Lung (tissue), 12 donors: ENCODE results near the gene MINDY2. TPM values are rescaled to one million over a fixed set of nuclear protein-coding genes. Genes with fewer than 3 reads are reported as not detected.

Experiments
- ATAC-seq: fragments of 200-7000 bp; cut with Tn5 transposase; one replicate; pipeline ENCODE4 v1.9.1; 2020; ENCODE audit warnings: moderate number of reproducible peaks; ENCODE audit not compliant: insufficient read depth, low FRiP score
- DNase-seq, 3 donors: peaks; one replicate each; pipeline ENCODE4 v3.0.0-alpha.2; 2013 to 2017
- H3K27ac ChIP-seq, 2 donors: one replicate each; pipeline ENCODE4 v1.5.1; 2013; ENCODE audit warnings: mild to moderate bottlenecking in 2 of 2, moderate library complexity in 2 of 2, control low read depth in 1 of 2, inconsistent platforms in 1 of 2, low read depth in 1 of 2, low read length in 1 of 2
- H3K27me3 ChIP-seq, 3 donors: one replicate each; pipeline ENCODE4 v1.5.1; 2013; ENCODE audit warnings: low read length in 2 of 3; ENCODE audit not compliant: control insufficient read depth in 3 of 3, insufficient read depth in 3 of 3
- H3K36me3 ChIP-seq, 4 donors: one replicate each; pipeline ENCODE4 v1.5.1; 2013; ENCODE audit warnings: low read length in 4 of 4, mild to moderate bottlenecking in 1 of 4, moderate library complexity in 1 of 4; ENCODE audit not compliant: control insufficient read depth in 4 of 4, insufficient read depth in 4 of 4
- H3K4me1 ChIP-seq, 5 donors: one replicate each; pipeline ENCODE4 v1.5.1; 2013; ENCODE audit warnings: low read length in 5 of 5, mild to moderate bottlenecking in 2 of 5, moderate library complexity in 1 of 5; ENCODE audit not compliant: control insufficient read depth in 5 of 5, insufficient read depth in 5 of 5
- H3K4me3 ChIP-seq: one replicate; pipeline ENCODE4 v1.5.1; 2013; ENCODE audit warnings: mild to moderate bottlenecking, control low read depth, moderate library complexity
- H3K9ac ChIP-seq, 2 donors: one replicate each; pipeline ENCODE4 v1.5.1; 2013; ENCODE audit warnings: low read length in 2 of 2, control low read depth in 1 of 2; ENCODE audit not compliant: insufficient read depth in 1 of 2
- H3K9me3 ChIP-seq, 4 donors: one replicate each; pipeline ENCODE4 v1.5.1; 2013; ENCODE audit warnings: low read length in 3 of 4, mild to moderate bottlenecking in 1 of 4, moderate library complexity in 1 of 4; ENCODE audit not compliant: control insufficient read depth in 4 of 4, insufficient read depth in 3 of 4
- WGBS, 2 donors: extraction: QIAGEN DNeasy Blood & Tissue Kit; methylation state at CpG; one replicate each; pipeline ENCODE4 v1.1.7; 2013; 5-methylcytosine and 5-hydroxymethylcytosine counted together
- polyA plus RNA-seq, 2 donors: library from polyadenylated mRNA; stranded (reverse); fragments of 200-250 nt; gene quantifications; one replicate each; pipeline ENCODE4 v1.2.1, GENCODE V29; 2013
- total RNA-seq, 2 donors: library from RNA; depleted of rRNA in 1 of 2; stranded (reverse); fragments of >200 nt in 1 of 2; gene quantifications; one replicate each; pipeline ENCODE4 v1.2.1, GENCODE V29; 2014 to 2021
- TF ChIP-seq, protein P1 (sequence below): IDR thresholded peaks from 2 replicates; pipeline ENCODE4 v1.5.1; 2012; ENCODE audit warnings: mild to moderate bottlenecking; ENCODE audit errors: control extremely low read depth, extremely low read depth
- donor health status: control.
- donor health status: control.
- donor health status: Bipolar disorder and iron deficiency.
- donor health status: healthy.
- donor health status: DM: yes; HTN: yes; CAD: no.

The MINDY2 gene
- total and polyA plus RNA-seq, 4 donors, result 4.1 to 37.9 (median 15.3) TPM

DNA sequence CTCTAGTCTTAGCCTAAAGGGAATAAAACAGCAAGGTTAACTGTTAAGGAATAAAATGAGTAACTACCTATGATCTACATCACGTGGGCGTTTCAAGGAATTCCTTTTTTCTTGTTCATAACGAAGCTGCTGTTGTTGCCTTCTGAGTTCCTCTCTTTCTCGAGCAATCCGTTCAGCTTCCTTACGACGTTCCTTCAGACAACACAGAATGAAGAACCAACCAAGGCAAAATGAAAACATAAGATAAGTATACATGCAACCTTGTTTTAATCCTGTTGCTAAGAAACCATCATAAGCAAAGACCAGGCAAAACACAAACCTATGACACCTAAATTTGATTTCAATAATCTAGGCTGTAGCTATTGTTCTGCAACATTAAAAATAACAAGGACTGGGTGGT, 118.3 kb downstream of the MINDY2 start:
- H3K4me3 ChIP-seq, result no peak overlapping the region
- H3K9ac ChIP-seq, result no peak overlapping the region
- H3K9me3 ChIP-seq, result no peaks in the 10 kb centered on the region
- TF ChIP-seq, protein P1, sequence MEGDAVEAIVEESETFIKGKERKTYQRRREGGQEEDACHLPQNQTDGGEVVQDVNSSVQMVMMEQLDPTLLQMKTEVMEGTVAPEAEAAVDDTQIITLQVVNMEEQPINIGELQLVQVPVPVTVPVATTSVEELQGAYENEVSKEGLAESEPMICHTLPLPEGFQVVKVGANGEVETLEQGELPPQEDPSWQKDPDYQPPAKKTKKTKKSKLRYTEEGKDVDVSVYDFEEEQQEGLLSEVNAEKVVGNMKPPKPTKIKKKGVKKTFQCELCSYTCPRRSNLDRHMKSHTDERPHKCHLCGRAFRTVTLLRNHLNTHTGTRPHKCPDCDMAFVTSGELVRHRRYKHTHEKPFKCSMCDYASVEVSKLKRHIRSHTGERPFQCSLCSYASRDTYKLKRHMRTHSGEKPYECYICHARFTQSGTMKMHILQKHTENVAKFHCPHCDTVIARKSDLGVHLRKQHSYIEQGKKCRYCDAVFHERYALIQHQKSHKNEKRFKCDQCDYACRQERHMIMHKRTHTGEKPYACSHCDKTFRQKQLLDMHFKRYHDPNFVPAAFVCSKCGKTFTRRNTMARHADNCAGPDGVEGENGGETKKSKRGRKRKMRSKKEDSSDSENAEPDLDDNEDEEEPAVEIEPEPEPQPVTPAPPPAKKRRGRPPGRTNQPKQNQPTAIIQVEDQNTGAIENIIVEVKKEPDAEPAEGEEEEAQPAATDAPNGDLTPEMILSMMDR, result no peak
- peaks cover 24 to 62% (median 47%) of the 10 kb centered on the region in 4 donors for H3K36me3 ChIP-seq
- 84% methylated on average over 7 of the region's 7 CpGs for WGBS, 2 donors
- H3K4me1 ChIP-seq, result peaks cover 0 to 2% (median 0%) of the 10 kb centered on the region in 5 donors
- no peak overlapping the region for H3K27ac ChIP-seq
- DNase-seq (no peak), ATAC-seq (no peak)
- H3K27me3 ChIP-seq, result no peaks in the 10 kb centered on the region

- no peak for ATAC-seq
- Histone ChIP-seq H3K4me3 (no peak overlapping the region), H3K4me1 (no peaks in the 10 kb centered on the region), H3K27me3 (no peaks in the 10 kb centered on the region), H3K9ac (no peak overlapping the region), H3K9me3 (no peaks in the 10 kb centered on the region), H3K27ac (no peak overlapping the region), H3K36me3 (peaks cover 21 to 38% (median 24%) of the 10 kb centered on the region in 4 donors)
- 87 to 88% methylated on average over 1 of the region's 1 CpG for WGBS, 2 donors
- TF ChIP-seq, protein P1, result no peak
- DNase-seq, result no peak
These were observed 127.1 kb downstream of the MINDY2 start for GRCh38 chr15:58898150-58898680.

DNA sequence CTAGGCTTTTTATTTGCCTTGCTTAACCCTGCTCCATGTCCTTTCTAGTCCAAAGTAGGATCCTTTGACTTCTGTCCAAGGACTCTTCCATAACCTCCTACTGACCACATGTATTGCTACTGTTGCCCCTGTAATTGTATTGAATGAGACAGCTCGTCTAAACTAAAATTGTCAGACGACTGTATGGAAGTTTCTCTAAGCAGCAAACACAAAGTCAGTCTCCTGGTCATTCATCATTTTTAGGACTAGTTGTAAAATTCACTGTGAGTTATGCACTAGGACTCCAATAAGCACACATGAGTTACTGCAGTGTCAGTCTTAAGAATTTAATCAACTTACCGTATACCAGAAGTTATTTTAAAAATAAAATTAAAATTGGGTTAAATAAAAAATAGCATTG, 129.5 kb downstream of the MINDY2 start:
- 82 to 86% methylated on average over 3 of the region's 3 CpGs for WGBS, 2 donors

More for the DNA sequence above, 129.5 kb downstream of the MINDY2 start:
- no peak overlapping the region for H3K9ac ChIP-seq
- H3K9me3 ChIP-seq, result no peaks in the 10 kb centered on the region
- H3K27me3 ChIP-seq, result no peaks in the 10 kb centered on the region
- DNase-seq (no peak), ATAC-seq (no peak)
- no peak overlapping the region for H3K27ac ChIP-seq
- TF ChIP-seq, protein P1, result no peak
- H3K4me3 ChIP-seq, result no peak overlapping the region
- H3K4me1 ChIP-seq, result no peaks in the 10 kb centered on the region
- H3K36me3 ChIP-seq, result peaks cover 16 to 30% (median 20%) of the 10 kb centered on the region in 4 donors
